Liver (tissue), 9 donors: ENCODE data around the gene ACOXL. TPM values are rescaled to one million over a fixed set of nuclear protein-coding genes. Genes with fewer than 3 reads are reported as not detected.

Experiments used
- DNase-seq: peaks from one replicate; pipeline ENCODE4 v3.0.0-alpha.2; 2017; ENCODE audit warnings: low spot score
- H3K27ac ChIP-seq, 2 donors: one replicate each; pipeline ENCODE4 v1.7.0; 2013; ENCODE audit warnings: inconsistent platforms in 2 of 2, low read length in 2 of 2, control low read depth in 1 of 2, low read depth in 1 of 2, mild to moderate bottlenecking in 1 of 2
- H3K27me3 ChIP-seq, 4 donors: one replicate each; pipeline versions ENCODE4 v1.6.1 to v1.7.0; 2013; ENCODE audit warnings: low read length in 3 of 4, inconsistent platforms in 1 of 4, mild to moderate bottlenecking in 1 of 4, moderate library complexity in 1 of 4; ENCODE audit not compliant: control insufficient read depth in 4 of 4, insufficient read depth in 4 of 4
- H3K36me3 ChIP-seq, 4 donors: one replicate each; pipeline versions ENCODE4 v1.6.1 to v1.7.0; 2013; ENCODE audit warnings: low read length in 3 of 4, mild to moderate bottlenecking in 3 of 4, low read depth in 1 of 4, moderate library complexity in 1 of 4; ENCODE audit not compliant: control insufficient read depth in 4 of 4, insufficient read depth in 3 of 4
- H3K4me1 ChIP-seq, 4 donors: one replicate each; pipeline versions ENCODE4 v1.6.1 to v1.7.0; 2013; ENCODE audit warnings: low read length in 3 of 4, mild to moderate bottlenecking in 3 of 4, moderate library complexity in 1 of 4; ENCODE audit not compliant: control insufficient read depth in 4 of 4, insufficient read depth in 4 of 4
- H3K4me3 ChIP-seq, 3 donors: one replicate each; pipeline versions ENCODE4 v1.6.1 to v1.7.0; 2013; ENCODE audit warnings: low read length in 3 of 3, control low read depth in 1 of 3, low read depth in 1 of 3, mild to moderate bottlenecking in 1 of 3
- H3K9ac ChIP-seq, 2 donors: one replicate each; pipeline ENCODE4 v1.7.0; 2013; ENCODE audit warnings: low read length in 2 of 2, mild to moderate bottlenecking in 2 of 2, moderate library complexity in 2 of 2, control low read depth in 1 of 2, low read depth in 1 of 2
- H3K9me3 ChIP-seq, 4 donors: one replicate each; pipeline versions ENCODE4 v1.6.1 to v1.7.0; 2013; ENCODE audit warnings: low read length in 3 of 4; ENCODE audit not compliant: control insufficient read depth in 4 of 4
- FOXA1 ChIP-seq: IDR thresholded peaks from 2 replicates; pipeline ENCODE4 v1.6.1; 2016; ENCODE audit warnings: antibody characterized with exemption
- GABPA ChIP-seq, 2 donors: IDR thresholded peaks in 1 of 2; conservative IDR thresholded peaks in 1 of 2; 2 replicates each; pipeline ENCODE4 v1.6.1; 2016; ENCODE audit warnings: antibody characterized with exemption in 2 of 2, mild to moderate bottlenecking in 1 of 2, moderate library complexity in 1 of 2
- HNF4A ChIP-seq, 2 donors: conservative IDR thresholded peaks; 2 replicates each; pipeline ENCODE4 v1.6.1; 2016; ENCODE audit warnings: antibody characterized with exemption in 2 of 2, mild to moderate bottlenecking in 2 of 2
- HNF4G ChIP-seq: IDR thresholded peaks from 2 replicates; pipeline ENCODE4 v1.6.1; 2016; ENCODE audit warnings: antibody characterized with exemption
- NR2F2 ChIP-seq: IDR thresholded peaks from 2 replicates; pipeline ENCODE4 v1.6.1; 2016; ENCODE audit warnings: antibody characterized with exemption
- RXRA ChIP-seq, 2 donors: IDR thresholded peaks; 2 replicates each; pipeline ENCODE4 v1.6.1; 2017 to 2018; ENCODE audit warnings: antibody characterized with exemption in 2 of 2, mild to moderate bottlenecking in 1 of 2
- TAF1 ChIP-seq: conservative IDR thresholded peaks from 2 replicates; pipeline ENCODE4 v1.6.1; 2016; ENCODE audit warnings: antibody characterized with exemption, mild to moderate bottlenecking
- YY1 ChIP-seq: IDR thresholded peaks from 2 replicates; pipeline ENCODE4 v1.6.1; 2016; ENCODE audit warnings: antibody characterized with exemption, mild to moderate bottlenecking
- whole genome bisulfite sequencing: extraction: QIAGEN DNeasy Blood & Tissue Kit; methylation state at CpG from one replicate; pipeline ENCODE4 v1.1.7; 2013; 5-methylcytosine and 5-hydroxymethylcytosine counted together
- polyA plus RNA-seq, 2 donors: library from polyadenylated mRNA; stranded (reverse) in 1 of 2; unstranded in 1 of 2; fragments of 200-250 nt in 1 of 2; fragments of >200 nt in 1 of 2; fragmentation: Nextera tagmentation in 1 of 2; extraction: Ambion mirVana in 1 of 2; gene quantifications; one replicate each; pipeline versions ENCODE4 v1.2.1 to v1.2.3, GENCODE V29; 2013 to 2015
- total RNA-seq, 2 donors: library from RNA; depleted of rRNA; stranded (reverse); fragments of >200 nt; gene quantifications; one replicate each; pipeline ENCODE4 v1.2.3, GENCODE V29; 2014
- TF ChIP-seq, protein P1 (sequence below): IDR thresholded peaks from 2 replicates; pipeline ENCODE4 v1.6.1; 2016; ENCODE audit warnings: antibody characterized with exemption
- TF ChIP-seq, protein P2 (sequence below): IDR thresholded peaks from 2 replicates; pipeline ENCODE4 v1.6.1; 2016; ENCODE audit warnings: antibody characterized with exemption
- TF ChIP-seq, protein P3 (sequence below): IDR thresholded peaks from 2 replicates; pipeline ENCODE4 v1.6.1; 2016; ENCODE audit warnings: antibody characterized with exemption, mild to moderate bottlenecking
- TF ChIP-seq, protein P4 (sequence below): IDR thresholded peaks from 2 replicates; pipeline ENCODE4 v1.6.1; 2016; ENCODE audit warnings: antibody characterized with exemption
- donor health status: healthy.
- donor health status: healthy.
- donor health status: healthy.
- donor health status: healthy.
- donor health status: healthy.

Gene ACOXL
- total and polyA plus RNA-seq, 4 donors = 0.07 TPM; not detected in 3

DNA sequence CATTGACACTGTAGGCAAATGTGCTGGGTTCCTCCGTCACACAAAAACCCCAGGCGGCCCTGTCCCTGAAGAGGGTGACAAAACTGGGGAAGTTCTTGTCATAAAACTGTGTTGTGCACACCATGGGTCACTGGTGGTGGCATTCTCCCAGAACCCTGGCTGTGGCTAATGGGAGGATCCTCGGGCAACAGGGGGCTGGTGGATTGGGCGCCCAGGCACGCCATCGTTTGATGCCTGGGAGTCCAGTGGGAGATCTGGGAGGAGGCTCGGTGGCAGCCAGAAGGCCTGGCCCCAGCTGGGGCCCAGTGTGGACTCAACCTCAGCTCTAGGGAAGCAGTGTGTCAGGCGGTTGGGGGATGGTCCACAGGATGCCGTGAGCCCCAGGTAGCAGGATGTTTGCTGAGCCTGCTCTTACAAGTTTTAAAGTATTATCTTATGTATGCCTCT, 140.7 kb downstream of the ACOXL start:
- Histone ChIP-seq H3K4me1 (no peaks in the 10 kb centered on the region), H3K27me3 (no peaks in the 10 kb centered on the region), H3K9ac (no peak overlapping the region), H3K36me3 (no peaks in the 10 kb centered on the region), H3K9me3 (no peaks in the 10 kb centered on the region), H3K4me3 (no peak overlapping the region), H3K27ac (no peak overlapping the region)
- DNase-seq = no peak
- TF ChIP-seq RXRA (IDR thresholded peaks at IDR 0.05) (no peak), YY1 (no peak), HNF4A (conservative IDR thresholded peaks at IDR 0.05) (no peak), NR2F2 (no peak)
- TF ChIP-seq, protein P1, sequence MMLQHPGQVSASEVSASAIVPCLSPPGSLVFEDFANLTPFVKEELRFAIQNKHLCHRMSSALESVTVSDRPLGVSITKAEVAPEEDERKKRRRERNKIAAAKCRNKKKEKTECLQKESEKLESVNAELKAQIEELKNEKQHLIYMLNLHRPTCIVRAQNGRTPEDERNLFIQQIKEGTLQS = no peak
- WGBS = 91% methylated on average over 9 of the region's 9 CpGs

DNA sequence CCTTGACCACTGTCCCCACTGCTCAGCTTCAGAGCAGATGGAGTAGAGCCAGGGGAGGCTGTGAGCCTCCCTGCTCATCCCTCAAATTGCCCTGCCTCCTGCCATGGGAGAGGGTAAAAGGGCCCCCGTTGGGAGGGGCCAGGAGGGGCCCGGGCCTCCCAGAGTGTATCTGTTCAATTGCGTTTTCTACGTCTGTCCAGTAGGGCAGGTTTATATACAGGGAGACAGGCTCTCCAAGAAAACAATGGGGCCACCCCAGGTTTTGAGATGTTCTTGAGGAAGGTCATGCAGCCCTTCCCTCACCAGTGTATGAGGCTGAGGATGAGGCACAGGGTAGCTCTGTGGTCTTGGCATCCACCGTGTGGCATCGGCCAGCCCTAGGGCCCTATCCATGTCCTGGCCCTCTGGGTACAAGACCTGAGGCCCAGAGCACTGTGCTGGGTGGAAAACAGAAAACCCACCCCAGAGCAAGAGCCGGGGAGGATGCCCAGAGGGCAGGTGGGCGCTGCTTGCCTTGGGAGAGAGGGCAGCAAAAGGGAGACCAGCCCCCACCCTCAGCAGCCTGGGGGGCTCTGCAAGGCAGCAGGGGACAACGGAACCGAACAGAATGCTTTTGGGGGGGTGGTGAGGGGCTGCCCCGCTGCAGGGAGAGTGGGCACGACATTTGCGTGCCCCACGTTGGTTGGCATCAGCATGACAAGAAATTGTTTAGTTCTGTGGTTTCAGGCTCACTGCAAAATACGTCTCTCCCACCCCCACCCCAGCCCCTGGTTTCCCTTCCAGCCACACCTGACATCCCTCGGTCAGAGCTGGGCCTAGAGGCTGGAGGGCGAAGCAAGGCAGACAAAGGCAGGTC, 141.5 kb downstream of the ACOXL start:
- no peak for DNase-seq
- 92% methylated on average over 17 of the region's 17 CpGs for WGBS

DNA sequence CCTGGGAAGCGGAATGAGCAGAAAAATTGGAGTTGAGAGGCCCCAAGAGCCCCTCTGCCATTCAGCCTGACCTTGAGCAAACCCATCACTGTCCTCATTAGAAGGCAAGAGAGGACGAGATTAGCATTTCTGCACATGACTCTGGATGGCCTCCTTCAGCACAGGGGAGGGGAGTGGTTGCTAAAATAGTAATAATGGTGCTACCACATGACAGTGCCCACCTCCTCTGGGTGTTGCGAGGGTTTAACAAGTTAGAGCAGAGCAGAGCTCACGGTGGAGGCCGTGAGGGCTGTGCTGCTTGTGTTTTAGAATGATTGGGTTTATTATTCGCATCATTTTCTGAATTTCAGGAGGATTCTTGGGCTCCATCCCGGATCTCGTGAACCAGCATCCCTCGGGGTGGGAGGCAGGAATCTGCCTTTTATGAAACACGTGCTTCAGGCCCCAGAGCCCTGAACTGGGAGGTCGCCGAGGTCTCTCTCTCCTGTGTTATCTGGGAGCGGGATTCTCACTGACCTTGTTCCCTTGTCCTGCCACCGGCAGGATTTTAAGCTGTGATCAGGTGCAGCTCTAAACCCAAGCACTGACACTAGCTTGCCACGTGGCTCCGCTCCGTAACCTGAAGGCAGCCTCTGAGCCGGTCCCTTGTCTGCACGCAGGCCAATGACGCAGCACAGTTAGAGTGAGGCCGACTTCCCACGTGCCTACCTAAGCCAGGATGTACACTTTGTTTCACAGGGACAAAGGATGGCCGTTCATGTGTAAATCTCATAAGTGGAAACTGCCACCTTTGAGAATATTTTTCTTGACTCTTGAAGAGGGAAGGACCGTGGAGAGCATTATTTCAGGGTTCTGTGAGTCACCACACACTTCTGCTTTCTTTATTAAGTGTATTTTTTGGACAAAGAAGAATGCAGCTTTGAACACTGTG, 142.3 kb downstream of the ACOXL start:
- H3K27ac ChIP-seq = no peak overlapping the region
- TF ChIP-seq, protein P2, sequence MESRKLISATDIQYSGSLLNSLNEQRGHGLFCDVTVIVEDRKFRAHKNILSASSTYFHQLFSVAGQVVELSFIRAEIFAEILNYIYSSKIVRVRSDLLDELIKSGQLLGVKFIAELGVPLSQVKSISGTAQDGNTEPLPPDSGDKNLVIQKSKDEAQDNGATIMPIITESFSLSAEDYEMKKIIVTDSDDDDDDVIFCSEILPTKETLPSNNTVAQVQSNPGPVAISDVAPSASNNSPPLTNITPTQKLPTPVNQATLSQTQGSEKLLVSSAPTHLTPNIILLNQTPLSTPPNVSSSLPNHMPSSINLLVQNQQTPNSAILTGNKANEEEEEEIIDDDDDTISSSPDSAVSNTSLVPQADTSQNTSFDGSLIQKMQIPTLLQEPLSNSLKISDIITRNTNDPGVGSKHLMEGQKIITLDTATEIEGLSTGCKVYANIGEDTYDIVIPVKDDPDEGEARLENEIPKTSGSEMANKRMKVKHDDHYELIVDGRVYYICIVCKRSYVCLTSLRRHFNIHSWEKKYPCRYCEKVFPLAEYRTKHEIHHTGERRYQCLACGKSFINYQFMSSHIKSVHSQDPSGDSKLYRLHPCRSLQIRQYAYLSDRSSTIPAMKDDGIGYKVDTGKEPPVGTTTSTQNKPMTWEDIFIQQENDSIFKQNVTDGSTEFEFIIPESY = no peak
- TF ChIP-seq HNF4A (conservative IDR thresholded peaks at IDR 0.05) = no peak
- TF ChIP-seq TAF1 = no peak
- TF ChIP-seq RXRA (IDR thresholded peaks at IDR 0.05) = no peak
- TF ChIP-seq HNF4G = no peak
- no peak for TF ChIP-seq YY1
- no peak for TF ChIP-seq NR2F2
- TF ChIP-seq, protein P3, sequence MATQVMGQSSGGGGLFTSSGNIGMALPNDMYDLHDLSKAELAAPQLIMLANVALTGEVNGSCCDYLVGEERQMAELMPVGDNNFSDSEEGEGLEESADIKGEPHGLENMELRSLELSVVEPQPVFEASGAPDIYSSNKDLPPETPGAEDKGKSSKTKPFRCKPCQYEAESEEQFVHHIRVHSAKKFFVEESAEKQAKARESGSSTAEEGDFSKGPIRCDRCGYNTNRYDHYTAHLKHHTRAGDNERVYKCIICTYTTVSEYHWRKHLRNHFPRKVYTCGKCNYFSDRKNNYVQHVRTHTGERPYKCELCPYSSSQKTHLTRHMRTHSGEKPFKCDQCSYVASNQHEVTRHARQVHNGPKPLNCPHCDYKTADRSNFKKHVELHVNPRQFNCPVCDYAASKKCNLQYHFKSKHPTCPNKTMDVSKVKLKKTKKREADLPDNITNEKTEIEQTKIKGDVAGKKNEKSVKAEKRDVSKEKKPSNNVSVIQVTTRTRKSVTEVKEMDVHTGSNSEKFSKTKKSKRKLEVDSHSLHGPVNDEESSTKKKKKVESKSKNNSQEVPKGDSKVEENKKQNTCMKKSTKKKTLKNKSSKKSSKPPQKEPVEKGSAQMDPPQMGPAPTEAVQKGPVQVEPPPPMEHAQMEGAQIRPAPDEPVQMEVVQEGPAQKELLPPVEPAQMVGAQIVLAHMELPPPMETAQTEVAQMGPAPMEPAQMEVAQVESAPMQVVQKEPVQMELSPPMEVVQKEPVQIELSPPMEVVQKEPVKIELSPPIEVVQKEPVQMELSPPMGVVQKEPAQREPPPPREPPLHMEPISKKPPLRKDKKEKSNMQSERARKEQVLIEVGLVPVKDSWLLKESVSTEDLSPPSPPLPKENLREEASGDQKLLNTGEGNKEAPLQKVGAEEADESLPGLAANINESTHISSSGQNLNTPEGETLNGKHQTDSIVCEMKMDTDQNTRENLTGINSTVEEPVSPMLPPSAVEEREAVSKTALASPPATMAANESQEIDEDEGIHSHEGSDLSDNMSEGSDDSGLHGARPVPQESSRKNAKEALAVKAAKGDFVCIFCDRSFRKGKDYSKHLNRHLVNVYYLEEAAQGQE = no peak
- TF ChIP-seq FOXA1 = no peak

More for the DNA sequence above, 141.5 kb downstream of the ACOXL start:
- H3K4me1 ChIP-seq = no peaks in the 10 kb centered on the region
- no peaks in the 10 kb centered on the region for H3K27me3 ChIP-seq
- H3K27ac ChIP-seq = no peak overlapping the region
- TF ChIP-seq YY1 (no peak), NR2F2 (no peak), GABPA (IDR thresholded peaks at IDR 0.05 in 1 of 2, conservative IDR thresholded peaks at IDR 0.05 in 1 of 2) (no peak)
- TF ChIP-seq, protein P4, sequence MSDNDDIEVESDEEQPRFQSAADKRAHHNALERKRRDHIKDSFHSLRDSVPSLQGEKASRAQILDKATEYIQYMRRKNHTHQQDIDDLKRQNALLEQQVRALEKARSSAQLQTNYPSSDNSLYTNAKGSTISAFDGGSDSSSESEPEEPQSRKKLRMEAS = no peak
- TF ChIP-seq, protein P3 = no peak
- no peaks in the 10 kb centered on the region for H3K9me3 ChIP-seq
- H3K4me3 ChIP-seq = no peak overlapping the region
- no peaks in the 10 kb centered on the region for H3K36me3 ChIP-seq
- no peak overlapping the region for H3K9ac ChIP-seq

More for the DNA sequence above, 142.3 kb downstream of the ACOXL start:
- DNase-seq = no peak
- no peaks in the 10 kb centered on the region for H3K4me1 ChIP-seq
- no peak overlapping the region for H3K9ac ChIP-seq
- WGBS = 87% methylated on average over 24 of the region's 24 CpGs
- H3K9me3 ChIP-seq = no peaks in the 10 kb centered on the region
- H3K27me3 ChIP-seq = no peaks in the 10 kb centered on the region
- H3K36me3 ChIP-seq = no peaks in the 10 kb centered on the region
- H3K4me3 ChIP-seq = no peak overlapping the region
